KMS-11 (cell line): ENCODE measurements around the gene ABI2.
A peak's percentile ranks its signal among the peaks of the same experiment; 100 is the strongest.

Experiments used
- H2AFZ ChIP-seq: fragments of 200-600 bp; sonication (generic); 2 replicates; pipeline ENCODE4 v1.6.1; 2016; ENCODE audit warnings: antibody characterized with exemption, mixed run types, low read depth
- H3K27ac ChIP-seq: fragments of 200-600 bp; sonication (generic); 2 replicates; pipeline ENCODE4 v1.6.1; 2016; ENCODE audit warnings: mild to moderate bottlenecking, mixed run types
- H3K27me3 ChIP-seq: fragments of 200-600 bp; sonication (generic); 2 replicates; pipeline ENCODE4 v1.6.1; 2017; ENCODE audit warnings: mild to moderate bottlenecking, low read depth, mixed run types, moderate library complexity; ENCODE audit not compliant: insufficient read depth
- H3K36me3 ChIP-seq: fragments of 200-600 bp; sonication (generic); 2 replicates; pipeline ENCODE4 v1.6.1; 2017; ENCODE audit warnings: mild to moderate bottlenecking, mixed run types; ENCODE audit not compliant: insufficient read depth
- H3K4me1 ChIP-seq: fragments of 200-600 bp; sonication (generic); 2 replicates; pipeline ENCODE4 v1.6.1; 2016; ENCODE audit warnings: mild to moderate bottlenecking, low read depth, mixed run types; ENCODE audit not compliant: poor library complexity, severe bottlenecking
- H3K4me2 ChIP-seq: fragments of 200-600 bp; sonication (generic); 2 replicates; pipeline ENCODE4 v1.7.0; 2016; ENCODE audit warnings: mild to moderate bottlenecking, mixed run types
- H3K4me3 ChIP-seq: fragments of 200-600 bp; sonication (generic); IDR thresholded peaks from 2 replicates; pipeline ENCODE4 v1.6.1; 2017; ENCODE audit warnings: low read depth, low read length, mixed read lengths; ENCODE audit not compliant: insufficient read depth
- H3K79me2 ChIP-seq: fragments of 200-600 bp; sonication (generic); 2 replicates; pipeline ENCODE4 v1.6.1; 2016; ENCODE audit warnings: low read depth, mixed run types; ENCODE audit not compliant: insufficient read depth
- H3K9ac ChIP-seq: fragments of 200-600 bp; sonication (generic); 2 replicates; pipeline ENCODE4 v1.6.1; 2016; ENCODE audit warnings: mild to moderate bottlenecking, mixed run types
- H4K20me1 ChIP-seq: fragments of 200-600 bp; sonication (generic); 2 replicates; pipeline ENCODE4 v1.6.1; 2016; ENCODE audit warnings: mild to moderate bottlenecking, mixed run types; ENCODE audit not compliant: insufficient read depth
- TF ChIP-seq, protein P1 (sequence below): fragments of 200-600 bp; sonication (generic); conservative IDR thresholded peaks from 2 replicates; pipeline ENCODE4 v1.6.1; 2017; ENCODE audit warnings: low read depth, mild to moderate bottlenecking, antibody characterized with exemption, low read length, moderate library complexity, mixed read lengths

ABI2 gene

DNA sequence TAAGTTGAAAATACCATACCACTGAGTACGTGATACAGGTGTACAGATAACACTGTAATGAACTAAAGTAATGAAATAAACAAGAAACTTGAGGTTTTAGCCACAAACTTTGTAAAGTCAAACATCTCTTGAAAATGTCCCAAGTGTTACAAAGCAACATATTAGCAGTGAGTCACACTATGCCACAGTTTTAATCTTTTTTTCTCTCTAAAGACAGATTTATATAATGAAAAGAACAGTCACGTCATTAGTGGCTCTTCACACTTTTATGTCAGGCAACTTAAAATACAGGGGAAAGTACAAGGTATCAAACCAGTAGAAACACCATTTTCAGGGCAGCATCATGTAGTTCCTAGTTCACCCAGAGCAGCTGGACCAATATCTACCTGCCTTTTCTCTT is 164.8 kb downstream of the ABI2 start:
- H3K9ac ChIP-seq = no peak overlapping the region
- peaks cover 13% of the 10 kb centered on the region for H3K4me1 ChIP-seq

More for the DNA sequence above, 164.8 kb downstream of the ABI2 start:
- TF ChIP-seq, protein P1, sequence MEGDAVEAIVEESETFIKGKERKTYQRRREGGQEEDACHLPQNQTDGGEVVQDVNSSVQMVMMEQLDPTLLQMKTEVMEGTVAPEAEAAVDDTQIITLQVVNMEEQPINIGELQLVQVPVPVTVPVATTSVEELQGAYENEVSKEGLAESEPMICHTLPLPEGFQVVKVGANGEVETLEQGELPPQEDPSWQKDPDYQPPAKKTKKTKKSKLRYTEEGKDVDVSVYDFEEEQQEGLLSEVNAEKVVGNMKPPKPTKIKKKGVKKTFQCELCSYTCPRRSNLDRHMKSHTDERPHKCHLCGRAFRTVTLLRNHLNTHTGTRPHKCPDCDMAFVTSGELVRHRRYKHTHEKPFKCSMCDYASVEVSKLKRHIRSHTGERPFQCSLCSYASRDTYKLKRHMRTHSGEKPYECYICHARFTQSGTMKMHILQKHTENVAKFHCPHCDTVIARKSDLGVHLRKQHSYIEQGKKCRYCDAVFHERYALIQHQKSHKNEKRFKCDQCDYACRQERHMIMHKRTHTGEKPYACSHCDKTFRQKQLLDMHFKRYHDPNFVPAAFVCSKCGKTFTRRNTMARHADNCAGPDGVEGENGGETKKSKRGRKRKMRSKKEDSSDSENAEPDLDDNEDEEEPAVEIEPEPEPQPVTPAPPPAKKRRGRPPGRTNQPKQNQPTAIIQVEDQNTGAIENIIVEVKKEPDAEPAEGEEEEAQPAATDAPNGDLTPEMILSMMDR = no peak
- Histone ChIP-seq H3K36me3 (no peaks in the 10 kb centered on the region), H3K27ac (no peak overlapping the region), H3K4me2 (peak overlapping the region; percentile 10; the same call in 1 of the 2 replicates), H2AFZ (no peak overlapping the region), H3K4me3 (no peak overlapping the region), H4K20me1 (no peaks in the 10 kb centered on the region), H3K79me2 (no peaks in the 10 kb centered on the region), H3K27me3 (no peaks in the 10 kb centered on the region)
